Caco-2 (cell line): ENCODE data around the gene TAGLN2. TPM values are rescaled to one million over a fixed set of nuclear protein-coding genes. Genes with fewer than 3 reads are reported as not detected.

Experiments
- BruUV-seq: library from RNA; stranded (reverse); fragments of 400-500 nt; replicated peaks from 2 replicates; lab custom pipeline; 2021; lab: Mats Ljungman, UMichigan
- CTCF ChIA-PET: fragments of 300-600 bp; sonication (Branson Sonifier 250); formaldehyde crosslinking; loops from one replicate; lab custom pipeline; 2022; ENCODE audit warnings: antibody characterized with exemption; lab: Charles Lee
- POLR2A ChIA-PET: fragments of 300-600 bp; sonication (Branson Sonifier 250); formaldehyde crosslinking; loops from one replicate; lab custom pipeline; 2022; ENCODE audit warnings: antibody characterized with exemption; lab: Charles Lee
- DNase-seq, 2 experiments: peaks; one replicate each; pipeline versions ENCODE4 v3.0.0 to v3.0.0-alpha.2; 2020 to 2022
- H3K27me3 ChIP-seq: replicated peaks from 2 replicates; pipeline ENCODE4 v1.6.0; 2011; ENCODE audit warnings: low read length; ENCODE audit not compliant: control insufficient read depth, insufficient read depth
- H3K36me3 ChIP-seq: 2 replicates; pipeline ENCODE4 v1.5.1; 2011; ENCODE audit warnings: low read length; ENCODE audit not compliant: control insufficient read depth, insufficient read depth
- H3K4me1 ChIP-seq: fragments of 250-450 bp; sonication (Bioruptor Pico); 2 replicates; pipeline ENCODE4 v1.5.1; 2020; ENCODE audit warnings: mild to moderate bottlenecking
- H3K4me3 ChIP-seq: 2 replicates; pipeline ENCODE4 v1.5.1; 2011; ENCODE audit warnings: low read depth, mild to moderate bottlenecking, control low read depth, low read length
- H3K9me3 ChIP-seq: fragments of 250-450 bp; sonication (Bioruptor Pico); 2 replicates; pipeline ENCODE4 v1.5.1; 2020; ENCODE audit warnings: mild to moderate bottlenecking, moderate library complexity
- H3K27ac Mint-ChIP-seq: one replicate; pipeline ENCODE4 v1.8.0; 2022; ENCODE audit warnings: mixed read lengths; ENCODE audit not compliant: unreplicated experiment
- H3K27me3 Mint-ChIP-seq: one replicate; pipeline ENCODE4 v1.8.0; 2022; ENCODE audit warnings: mixed read lengths; ENCODE audit not compliant: insufficient read depth, unreplicated experiment
- H3K36me3 Mint-ChIP-seq: one replicate; pipeline ENCODE4 v1.8.0; 2022; ENCODE audit warnings: mild to moderate bottlenecking, mixed read lengths; ENCODE audit not compliant: insufficient read depth, unreplicated experiment
- H3K4me1 Mint-ChIP-seq: one replicate; pipeline ENCODE4 v1.8.0; 2022; ENCODE audit warnings: low read depth, mixed read lengths; ENCODE audit not compliant: unreplicated experiment
- H3K4me3 Mint-ChIP-seq: one replicate; pipeline ENCODE4 v1.8.0; 2022; ENCODE audit warnings: mild to moderate bottlenecking, moderate library complexity, mixed read lengths; ENCODE audit not compliant: unreplicated experiment
- H3K9me3 Mint-ChIP-seq: one replicate; pipeline ENCODE4 v1.8.0; 2022; ENCODE audit warnings: mixed read lengths; ENCODE audit not compliant: unreplicated experiment
- intact Hi-C: fragments of 100-400 bp; cut with micrococcal nuclease; formaldehyde crosslinking; loops from one replicate; pipeline ENCODE4 v1.10.0; 2022; ENCODE audit not compliant: unreplicated experiment
- total RNA-seq: library from RNA; stranded (reverse); gene quantifications from 2 replicates; pipeline ENCODE4 v1.2.3, GENCODE V29; 2022
- TF ChIP-seq, protein P1 (sequence below), 2 experiments: fragments of 200-600 bp in 1 of 2; IDR thresholded peaks; 1 replicate in 1 of 2; 2 replicates in 1 of 2; pipeline versions ENCODE4 v1.5.1 to v1.8.0; 2011 to 2022; ENCODE audit warnings: antibody characterized with exemption in 1 of 2, control low read depth in 1 of 2, inconsistent platforms in 1 of 2, low read depth in 1 of 2, low read length in 1 of 2, mild to moderate bottlenecking in 1 of 2, moderate library complexity in 1 of 2; ENCODE audit not compliant: insufficient read depth in 1 of 2, severe bottlenecking in 1 of 2, unreplicated experiment in 1 of 2

The TAGLN2 gene
- total RNA-seq, 1 experiment from 2014 or later, result 531 TPM

DNA sequence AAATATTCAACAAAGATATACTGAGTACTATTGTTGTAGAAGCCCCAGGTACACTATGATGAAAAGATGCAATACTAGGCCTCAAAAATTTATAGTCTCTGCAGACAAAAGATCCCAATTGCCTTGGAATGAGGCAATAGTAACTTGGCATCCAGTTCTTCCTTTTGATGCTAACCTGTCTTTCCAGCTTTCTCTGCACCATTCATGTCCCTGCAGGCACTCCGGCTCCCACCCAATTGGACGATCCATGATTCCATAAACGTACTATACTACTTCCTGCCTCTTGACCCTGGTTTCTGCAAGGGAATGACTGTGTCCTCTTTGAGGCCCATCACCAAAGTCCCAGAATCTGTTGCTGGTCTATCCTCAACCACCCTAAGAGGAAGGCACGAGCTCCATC is 8.0 kb upstream of the TAGLN2 start:
- H3K9me3 Mint-ChIP-seq, result no peaks in the 10 kb centered on the region
- intact Hi-C loops, result loop anchor here (1.0 to 10.0 kb wide), 3 partner anchors 8 to 151 kb away; partner anchors contain the start of genes KCNJ9 and TAGLN2
- no peaks in the 10 kb centered on the region for H3K9me3 ChIP-seq
- peaks cover 35% of the 10 kb centered on the region for H3K4me1 ChIP-seq
- no peaks in the 10 kb centered on the region for H3K27me3 ChIP-seq
- H3K36me3 Mint-ChIP-seq, result peaks cover 26% of the 10 kb centered on the region
- peaks cover 6% of the 10 kb centered on the region for H3K36me3 ChIP-seq
- ChIA-PET POLR2A (no interaction called here), CTCF (interaction anchor here (0.6 to 10.1 kb wide), 3 partner anchors 9 to 237 kb away, joined by 3 to 129 read pairs (median 4); partner anchors contain the start of gene TAGLN2)
- DNase-seq, result no peak
- no peak overlapping the region for H3K4me3 ChIP-seq
- H3K4me3 Mint-ChIP-seq, result peak overlapping the region; percentile 9
- peaks cover 25% of the 10 kb centered on the region for H3K4me1 Mint-ChIP-seq
- BruUV-seq, result no TSS peak
- no peak overlapping the region for H3K27ac Mint-ChIP-seq
- TF ChIP-seq, protein P1, sequence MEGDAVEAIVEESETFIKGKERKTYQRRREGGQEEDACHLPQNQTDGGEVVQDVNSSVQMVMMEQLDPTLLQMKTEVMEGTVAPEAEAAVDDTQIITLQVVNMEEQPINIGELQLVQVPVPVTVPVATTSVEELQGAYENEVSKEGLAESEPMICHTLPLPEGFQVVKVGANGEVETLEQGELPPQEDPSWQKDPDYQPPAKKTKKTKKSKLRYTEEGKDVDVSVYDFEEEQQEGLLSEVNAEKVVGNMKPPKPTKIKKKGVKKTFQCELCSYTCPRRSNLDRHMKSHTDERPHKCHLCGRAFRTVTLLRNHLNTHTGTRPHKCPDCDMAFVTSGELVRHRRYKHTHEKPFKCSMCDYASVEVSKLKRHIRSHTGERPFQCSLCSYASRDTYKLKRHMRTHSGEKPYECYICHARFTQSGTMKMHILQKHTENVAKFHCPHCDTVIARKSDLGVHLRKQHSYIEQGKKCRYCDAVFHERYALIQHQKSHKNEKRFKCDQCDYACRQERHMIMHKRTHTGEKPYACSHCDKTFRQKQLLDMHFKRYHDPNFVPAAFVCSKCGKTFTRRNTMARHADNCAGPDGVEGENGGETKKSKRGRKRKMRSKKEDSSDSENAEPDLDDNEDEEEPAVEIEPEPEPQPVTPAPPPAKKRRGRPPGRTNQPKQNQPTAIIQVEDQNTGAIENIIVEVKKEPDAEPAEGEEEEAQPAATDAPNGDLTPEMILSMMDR (IDR thresholded peaks at IDR 0.05; ENCODE audit: insufficient read depth in 1 of 2, low read depth in 1 of 2, low read length in 1 of 2, severe bottlenecking in 1 of 2, unreplicated experiment in 1 of 2), result no peak
- no peaks in the 10 kb centered on the region for H3K27me3 Mint-ChIP-seq

DNA sequence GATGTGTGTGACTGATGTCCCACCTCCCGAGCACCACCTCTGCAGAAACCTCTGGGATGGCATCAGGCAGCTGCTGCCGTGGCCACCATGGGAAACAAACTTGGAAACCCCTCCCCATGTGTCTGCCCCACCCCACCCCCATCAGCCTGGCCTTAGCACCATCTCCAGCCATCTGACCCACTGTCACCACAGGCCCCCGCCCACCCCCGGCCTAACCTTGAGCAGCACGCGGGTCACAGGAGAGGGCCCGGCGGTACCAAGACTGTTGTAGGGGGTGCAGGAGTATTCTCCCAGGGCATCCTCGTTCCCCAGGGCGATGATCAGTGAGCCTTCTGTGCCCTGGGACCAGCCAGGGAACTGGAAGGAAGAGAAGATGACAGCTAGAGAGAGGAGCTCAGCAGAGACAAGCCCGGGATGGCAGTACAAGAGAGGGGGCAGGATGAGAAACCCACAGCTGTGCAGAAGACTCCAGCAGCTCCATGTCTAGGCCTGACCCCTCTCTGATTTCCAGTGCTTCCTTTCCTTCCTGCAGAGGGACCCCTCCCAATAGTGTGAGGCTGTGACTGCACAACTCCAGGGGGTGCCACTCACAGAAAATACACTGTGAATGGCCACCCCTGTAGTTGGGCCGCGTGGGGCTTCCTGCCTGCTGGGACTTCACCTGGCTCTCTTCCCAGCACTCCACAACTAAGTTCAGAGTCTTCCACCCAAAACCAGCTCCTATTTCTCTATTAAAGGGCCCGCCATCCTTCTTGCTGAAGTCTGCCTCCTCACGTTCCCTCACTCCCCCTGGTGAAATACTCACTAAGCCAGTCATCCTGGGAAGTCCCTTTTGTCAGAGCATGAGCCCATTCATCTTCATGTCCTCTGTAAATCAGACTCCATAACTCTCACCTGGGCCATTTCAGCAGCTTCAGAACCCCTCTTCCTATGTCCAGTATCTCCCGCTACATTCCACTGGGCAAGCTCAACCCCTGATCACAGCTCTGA is 7.3 kb upstream of the TAGLN2 start:
- intact Hi-C loops, result loop anchor here (1.0 to 10.0 kb wide), 3 partner anchors 7 to 152 kb away; partner anchors contain the start of genes KCNJ9 and TAGLN2
- H3K27me3 Mint-ChIP-seq, result no peaks in the 10 kb centered on the region
- H3K27ac Mint-ChIP-seq, result no peak overlapping the region
- BruUV-seq, result no TSS peak
- CTCF ChIA-PET, result interaction anchor here (0.6 to 10.1 kb wide), 3 partner anchors 8 to 237 kb away, joined by 3 to 129 read pairs (median 4); partner anchors contain the start of gene TAGLN2
- POLR2A ChIA-PET, result no interaction called here
- TF ChIP-seq, protein P1 (IDR thresholded peaks at IDR 0.05; ENCODE audit: insufficient read depth in 1 of 2, low read depth in 1 of 2, low read length in 1 of 2, severe bottlenecking in 1 of 2, unreplicated experiment in 1 of 2), result no peak
- peaks cover 27% of the 10 kb centered on the region for H3K4me1 ChIP-seq
- H3K9me3 ChIP-seq, result no peaks in the 10 kb centered on the region
- no peak for DNase-seq
- peak overlapping the region; percentile 9 for H3K4me3 Mint-ChIP-seq
- peaks cover 20% of the 10 kb centered on the region for H3K4me1 Mint-ChIP-seq
- H3K36me3 ChIP-seq, result peaks cover 6% of the 10 kb centered on the region
- peaks cover 27% of the 10 kb centered on the region for H3K36me3 Mint-ChIP-seq
- no peaks in the 10 kb centered on the region for H3K27me3 ChIP-seq
- H3K4me3 ChIP-seq, result no peak overlapping the region
- H3K9me3 Mint-ChIP-seq, result no peaks in the 10 kb centered on the region

DNA sequence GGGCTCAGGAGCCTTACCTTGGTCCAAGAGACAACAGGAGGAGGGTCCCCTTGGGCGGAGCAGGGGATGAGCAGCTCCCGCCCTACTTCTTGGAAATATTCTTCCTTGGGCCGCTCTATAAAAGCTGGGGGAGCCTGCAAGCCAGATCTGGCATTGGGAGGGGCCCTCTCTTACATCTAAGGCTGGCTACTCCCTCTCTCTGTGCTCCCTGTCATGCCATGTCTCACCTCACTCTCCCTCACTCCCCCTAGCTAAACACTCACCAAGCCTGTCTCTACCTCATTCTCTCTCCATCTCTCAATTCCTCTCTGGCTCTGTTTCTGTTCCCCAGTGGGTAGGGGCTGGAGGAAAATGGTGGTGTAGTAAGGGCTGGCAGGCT is 6.5 kb upstream of the TAGLN2 start:
- no peaks in the 10 kb centered on the region for H3K9me3 ChIP-seq
- H3K36me3 Mint-ChIP-seq, result peaks cover 31% of the 10 kb centered on the region
- no peak overlapping the region for H3K4me3 Mint-ChIP-seq
- peaks cover 6% of the 10 kb centered on the region for H3K36me3 ChIP-seq
- TF ChIP-seq, protein P1 (IDR thresholded peaks at IDR 0.05; ENCODE audit: insufficient read depth in 1 of 2, low read depth in 1 of 2, low read length in 1 of 2, severe bottlenecking in 1 of 2, unreplicated experiment in 1 of 2), result no peak
- no peaks in the 10 kb centered on the region for H3K27me3 Mint-ChIP-seq
- CTCF ChIA-PET, result interaction anchor here (10.1 kb wide), 1 partner anchor 74 kb away, joined by 129 read pairs; no protein-coding TSS in a partner anchor
- peaks cover 19% of the 10 kb centered on the region for H3K4me1 ChIP-seq
- BruUV-seq, result no TSS peak
- no peaks in the 10 kb centered on the region for H3K9me3 Mint-ChIP-seq
- H3K27me3 ChIP-seq, result no peaks in the 10 kb centered on the region
- POLR2A ChIA-PET, result no interaction called here
- H3K4me1 Mint-ChIP-seq, result peaks cover 24% of the 10 kb centered on the region
- intact Hi-C loops, result loop anchor here (10.0 kb wide), 1 partner anchor 153 kb away; the partner anchor contains the start of gene KCNJ9
- no peak overlapping the region for H3K27ac Mint-ChIP-seq
- no peak for DNase-seq
- no peak overlapping the region for H3K4me3 ChIP-seq
